ENCODE results near the gene RPS6KB1. TPM values are rescaled to one million over a fixed set of nuclear protein-coding genes. Genes with fewer than 3 reads are reported as not detected.
"Not testable (repeated sequence)": the region's sequence is repeated elsewhere in the genome, so short reads cannot be mapped to it uniquely, and the experiment has no call there.

Gene RPS6KB1
- total RNA-seq, 3 donors from 2014 or later = 27.9 to 41.7 (median 30.6) TPM

- intact Hi-C loops (cut with DNase I, micrococcal nuclease) = no loop called here
- TF ChIP-seq, protein P1, sequence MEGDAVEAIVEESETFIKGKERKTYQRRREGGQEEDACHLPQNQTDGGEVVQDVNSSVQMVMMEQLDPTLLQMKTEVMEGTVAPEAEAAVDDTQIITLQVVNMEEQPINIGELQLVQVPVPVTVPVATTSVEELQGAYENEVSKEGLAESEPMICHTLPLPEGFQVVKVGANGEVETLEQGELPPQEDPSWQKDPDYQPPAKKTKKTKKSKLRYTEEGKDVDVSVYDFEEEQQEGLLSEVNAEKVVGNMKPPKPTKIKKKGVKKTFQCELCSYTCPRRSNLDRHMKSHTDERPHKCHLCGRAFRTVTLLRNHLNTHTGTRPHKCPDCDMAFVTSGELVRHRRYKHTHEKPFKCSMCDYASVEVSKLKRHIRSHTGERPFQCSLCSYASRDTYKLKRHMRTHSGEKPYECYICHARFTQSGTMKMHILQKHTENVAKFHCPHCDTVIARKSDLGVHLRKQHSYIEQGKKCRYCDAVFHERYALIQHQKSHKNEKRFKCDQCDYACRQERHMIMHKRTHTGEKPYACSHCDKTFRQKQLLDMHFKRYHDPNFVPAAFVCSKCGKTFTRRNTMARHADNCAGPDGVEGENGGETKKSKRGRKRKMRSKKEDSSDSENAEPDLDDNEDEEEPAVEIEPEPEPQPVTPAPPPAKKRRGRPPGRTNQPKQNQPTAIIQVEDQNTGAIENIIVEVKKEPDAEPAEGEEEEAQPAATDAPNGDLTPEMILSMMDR (IDR thresholded peaks at IDR 0.05) = no peak
- Histone ChIP-seq H3K4me1 (ENCODE audit: low read depth) (no peaks in the 10 kb centered on the region), H3K36me3 (ENCODE audit: low read depth) (no peaks in the 10 kb centered on the region), H3K4me3 (no peak overlapping the region), H3K9me3 (no peaks in the 10 kb centered on the region)
- DNase-seq (no peak), ATAC-seq (no peak)
These were observed 48.2 kb downstream of the RPS6KB1 start for GRCh38 chr17:59941131-59941530.

DNA sequence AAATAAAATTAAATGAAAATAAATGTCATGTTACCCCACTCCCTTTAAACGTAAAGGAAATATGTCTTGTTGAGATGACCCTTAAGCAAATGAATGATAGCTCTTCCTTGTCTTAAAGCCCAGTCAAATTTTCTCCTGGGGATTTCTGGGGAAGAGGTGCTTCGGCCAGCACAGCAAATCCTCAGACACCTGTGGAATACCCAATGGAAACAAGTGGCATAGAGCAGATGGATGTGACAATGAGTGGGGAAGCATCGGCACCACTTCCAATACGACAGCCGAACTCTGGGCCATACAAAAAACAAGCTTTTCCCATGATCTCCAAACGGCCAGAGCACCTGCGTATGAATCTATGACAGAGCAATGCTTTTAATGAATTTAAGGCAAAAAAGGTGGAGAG lies 53.5 kb downstream of the RPS6KB1 start:
- DNase-seq; ATAC-seq; H3K4me3 ChIP-seq; H3K4me1 ChIP-seq (ENCODE audit: low read depth); H3K36me3 ChIP-seq (ENCODE audit: low read depth); H3K9me3 ChIP-seq; intact Hi-C loops (cut with DNase I, micrococcal nuclease): not testable (repeated sequence)

GRCh38 chr17:59947310-59947709 lies 54.4 kb downstream of the RPS6KB1 start:
- H3K4me1 ChIP-seq (ENCODE audit: low read depth); intact Hi-C loops (cut with DNase I, micrococcal nuclease); ATAC-seq; H3K36me3 ChIP-seq (ENCODE audit: low read depth); DNase-seq; H3K9me3 ChIP-seq; H3K4me3 ChIP-seq: not testable (repeated sequence)

- H3K36me3 ChIP-seq (ENCODE audit: low read depth) = no peaks in the 10 kb centered on the region
- H3K4me3 ChIP-seq = no peak overlapping the region
- H3K4me1 ChIP-seq (ENCODE audit: low read depth) = no peaks in the 10 kb centered on the region
- TF ChIP-seq, protein P1 (IDR thresholded peaks at IDR 0.05) = no peak
- ATAC-seq (no peak), DNase-seq (no peak)
- intact Hi-C loops (cut with DNase I, micrococcal nuclease) = no loop called here
- H3K9me3 ChIP-seq = no peaks in the 10 kb centered on the region
These were observed 57.1 kb downstream of the RPS6KB1 start for GRCh38 chr17:59950049-59950448.

DNA sequence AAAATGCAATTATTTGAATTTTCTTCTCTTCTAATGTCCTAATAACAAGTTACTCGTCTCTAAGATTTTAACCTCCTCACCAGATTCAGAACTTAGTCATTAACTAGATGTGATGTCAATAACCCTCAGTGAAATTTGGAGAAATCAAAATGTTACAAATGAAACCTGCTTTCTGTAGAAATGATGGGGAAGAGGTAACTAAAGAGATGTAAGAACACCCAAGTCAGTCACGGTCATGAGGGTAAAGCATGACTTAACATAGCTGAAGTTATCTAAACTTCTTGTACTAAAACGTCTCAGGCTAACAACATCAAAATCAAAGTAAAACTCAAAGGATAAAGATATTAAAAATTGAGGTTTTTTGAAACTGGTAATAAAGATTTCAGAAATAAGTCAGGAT lies 61.9 kb downstream of the RPS6KB1 start:
- DNase-seq (no peak), ATAC-seq (no peak)
- intact Hi-C loops (cut with DNase I, micrococcal nuclease) = no loop called here
- H3K36me3 ChIP-seq (ENCODE audit: low read depth) = no peaks in the 10 kb centered on the region
- H3K4me1 ChIP-seq (ENCODE audit: low read depth) = no peaks in the 10 kb centered on the region
- H3K4me3 ChIP-seq = no peak overlapping the region
- TF ChIP-seq, protein P1 (IDR thresholded peaks at IDR 0.05) = no peak
- H3K9me3 ChIP-seq = no peaks in the 10 kb centered on the region

- intact Hi-C loops (cut with DNase I, micrococcal nuclease); DNase-seq; H3K36me3 ChIP-seq (ENCODE audit: low read depth); H3K9me3 ChIP-seq; ATAC-seq; H3K4me3 ChIP-seq; H3K4me1 ChIP-seq (ENCODE audit: low read depth): not testable (repeated sequence)
These were observed 66.7 kb downstream of the RPS6KB1 start for GRCh38 chr17:59959574-59959973.

DNA sequence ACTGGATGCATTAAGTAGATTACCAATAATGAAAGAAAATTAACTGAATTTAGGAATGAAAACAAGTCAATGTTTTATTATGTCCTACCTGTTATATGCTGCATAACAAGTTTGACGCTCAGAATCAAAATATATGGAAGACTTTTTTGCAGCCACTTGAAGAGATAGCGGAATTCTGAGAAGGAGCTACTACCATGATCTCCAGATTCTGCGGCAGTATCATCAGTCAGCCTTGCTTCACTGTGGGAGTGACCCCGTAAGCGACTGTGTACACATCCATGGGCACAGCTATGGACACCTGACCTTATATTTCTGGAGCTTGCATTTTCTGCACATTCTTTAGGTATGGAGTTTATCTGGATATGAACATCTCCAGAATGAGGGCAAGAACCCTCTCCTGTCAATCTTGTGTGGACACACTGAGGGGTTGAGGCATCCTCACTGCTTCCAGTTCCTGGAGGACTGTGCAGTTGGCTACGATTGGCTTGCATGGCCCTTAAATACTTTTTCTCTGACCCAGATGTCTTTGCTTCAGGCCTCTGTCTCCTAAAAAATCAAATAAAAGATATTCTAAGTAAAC lies 69.9 kb downstream of the RPS6KB1 start:
- no peak overlapping the region for H3K4me3 ChIP-seq
- intact Hi-C loops (cut with DNase I, micrococcal nuclease) = no loop called here
- TF ChIP-seq, protein P1 (IDR thresholded peaks at IDR 0.05) = no peak
- ATAC-seq (no peak), DNase-seq (no peak)
- H3K36me3 ChIP-seq (ENCODE audit: low read depth) = no peaks in the 10 kb centered on the region
- no peaks in the 10 kb centered on the region for H3K9me3 ChIP-seq
- H3K4me1 ChIP-seq (ENCODE audit: low read depth) = peaks cover 4% of the 10 kb centered on the region

All from mucosa of descending colon (tissue), 3 donors.